Activated gamma-delta T cell treated with Interleukin-2 at 50 U/mL for 16 hours (primary cell): ENCODE results near the gene WBP2.

Experiments
- DNase-seq: peaks from one replicate; pipeline ENCODE4 v3.0.0-alpha.2; 2020

WBP2 gene

DNA sequence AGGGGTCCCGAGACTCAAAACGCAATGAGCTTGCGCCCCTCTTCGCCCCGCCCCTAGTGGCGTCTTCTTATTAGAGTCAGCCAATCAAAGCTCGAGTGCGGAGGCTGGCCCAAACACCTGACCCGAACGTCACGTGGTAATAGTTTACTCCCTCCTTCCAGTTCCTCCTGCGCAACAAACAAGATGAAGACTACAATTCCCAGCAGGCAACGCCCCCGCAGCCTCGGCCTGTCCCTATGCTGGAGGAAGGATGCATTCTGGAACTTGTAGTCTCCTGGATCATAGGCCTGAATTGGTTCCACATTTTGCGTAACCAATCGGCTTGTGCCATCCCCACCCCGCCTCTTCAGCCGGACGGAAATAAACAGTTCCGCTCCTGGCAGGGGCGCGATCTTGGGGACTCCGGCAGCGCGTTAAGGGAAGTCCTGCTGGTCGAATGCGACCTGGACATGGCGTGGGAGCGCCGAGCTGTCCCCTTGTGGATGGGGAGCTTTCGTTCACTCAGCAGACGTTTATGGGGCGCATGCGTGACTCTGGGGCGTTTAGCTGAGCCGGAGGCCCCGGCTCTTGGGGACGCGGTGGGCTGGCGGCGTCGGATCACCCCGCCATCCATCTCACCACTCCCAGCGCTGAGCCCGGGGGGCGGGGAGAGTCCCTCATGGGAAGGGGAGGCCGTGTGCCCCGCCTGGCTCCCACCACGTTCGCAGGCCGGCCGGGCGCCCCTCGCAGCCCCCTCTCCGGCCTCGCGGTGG, at the start of gene WBP2:
Gene WBP2 (minus strand): TSS at position 26 of the 752 bp plus-strand sequence. CDS start 38 bp downstream, outside the sequence.
- peak; percentile 96 for DNase-seq

GRCh38 chr17:75902406-75902805, 47.3 kb upstream of the WBP2 start:
- DNase-seq = no peak

- no peak for DNase-seq
Observed at GRCh38 chr17:75901727-75902126, 46.6 kb upstream of the WBP2 start.

DNA sequence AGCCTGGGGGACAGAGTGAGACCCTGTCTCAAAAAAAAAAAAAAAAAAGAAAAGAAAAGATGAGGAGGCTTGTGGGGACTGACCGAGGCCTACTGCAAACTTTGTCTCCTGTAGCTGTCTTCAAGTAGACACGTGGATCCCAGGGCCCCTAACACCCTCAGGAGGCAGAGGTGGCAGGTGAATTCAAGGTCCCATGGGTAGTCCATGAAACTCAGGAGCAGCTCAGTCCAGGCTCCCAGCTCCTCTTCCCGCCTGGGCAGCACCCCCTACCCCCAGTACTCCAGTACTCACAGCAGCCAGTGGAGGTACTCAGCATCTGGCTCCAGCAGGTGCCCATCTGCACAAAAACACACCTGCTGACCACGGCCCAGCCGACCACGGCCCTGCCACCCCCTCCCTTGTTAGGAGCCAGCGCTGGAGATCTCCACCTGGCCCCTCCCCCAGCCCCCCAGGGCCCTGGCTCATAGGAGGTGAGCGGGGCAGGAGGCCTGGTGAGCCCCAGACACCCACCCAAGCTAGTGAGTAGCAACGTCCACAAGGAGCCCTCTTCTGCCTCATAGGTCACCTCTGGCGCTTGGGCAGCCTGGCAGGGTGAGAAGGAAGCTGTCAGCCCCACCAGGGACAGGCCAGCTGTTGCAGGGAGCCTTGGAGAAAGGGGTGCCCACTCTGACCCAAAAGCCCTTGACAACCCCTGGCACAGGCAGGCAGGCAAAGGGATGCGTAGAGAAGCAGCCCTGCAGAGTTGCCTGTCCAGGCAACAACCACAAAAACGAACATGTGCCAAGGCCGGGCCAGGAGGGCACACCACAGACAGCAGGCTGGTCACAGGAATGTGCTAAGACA, 45.8 kb upstream of the WBP2 start:
- DNase-seq = no peak

- no peak for DNase-seq
Observed at GRCh38 chr17:75899767-75900468, 44.8 kb upstream of the WBP2 start.

DNA sequence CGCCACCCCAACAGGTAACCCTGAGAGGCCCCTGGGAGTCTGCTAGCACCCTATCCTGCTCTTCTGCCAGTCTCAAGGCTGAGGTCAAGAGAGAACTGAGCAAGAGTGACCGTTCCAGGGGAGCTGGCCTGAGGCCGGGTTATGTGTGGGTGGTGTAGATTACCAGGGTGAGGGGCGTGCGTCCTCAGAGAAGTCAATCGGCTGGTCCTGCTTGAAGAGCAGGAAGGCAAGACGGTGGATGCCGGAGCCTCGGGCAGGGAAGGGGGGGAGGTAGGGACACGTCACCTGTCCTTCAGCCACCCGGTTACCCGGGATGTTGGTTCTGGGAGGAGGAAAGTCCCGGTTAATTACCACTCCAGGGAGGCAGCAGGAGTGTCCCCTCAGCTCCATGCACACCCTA, 44.2 kb upstream of the WBP2 start:
- DNase-seq = no peak

DNA sequence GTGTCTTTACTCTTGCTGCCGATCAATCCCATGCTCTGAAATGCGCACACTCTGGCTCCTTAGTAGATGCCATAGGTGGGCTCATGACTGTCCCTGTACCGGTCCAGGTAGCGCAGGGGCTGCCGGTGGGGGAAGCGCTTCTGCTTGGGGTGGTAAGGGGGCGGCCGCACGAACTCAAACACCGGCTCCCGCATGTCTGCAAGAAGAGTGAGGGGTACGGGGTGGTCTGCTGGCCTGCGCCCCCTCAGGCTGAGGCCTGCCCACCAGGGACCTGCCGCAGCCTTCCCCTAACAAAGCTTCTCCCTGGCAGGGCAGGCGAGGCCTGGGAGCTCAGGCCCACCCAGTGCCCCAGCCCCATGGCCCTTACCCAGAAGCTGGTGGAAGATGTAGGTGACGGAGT, 43.7 kb upstream of the WBP2 start:
- DNase-seq = no peak

GRCh38 chr17:75898065-75898464, 42.9 kb upstream of the WBP2 start:
- DNase-seq = no peak

- DNase-seq = no peak
Observed at GRCh38 chr17:75897160-75898019, 42.3 kb upstream of the WBP2 start.

DNA sequence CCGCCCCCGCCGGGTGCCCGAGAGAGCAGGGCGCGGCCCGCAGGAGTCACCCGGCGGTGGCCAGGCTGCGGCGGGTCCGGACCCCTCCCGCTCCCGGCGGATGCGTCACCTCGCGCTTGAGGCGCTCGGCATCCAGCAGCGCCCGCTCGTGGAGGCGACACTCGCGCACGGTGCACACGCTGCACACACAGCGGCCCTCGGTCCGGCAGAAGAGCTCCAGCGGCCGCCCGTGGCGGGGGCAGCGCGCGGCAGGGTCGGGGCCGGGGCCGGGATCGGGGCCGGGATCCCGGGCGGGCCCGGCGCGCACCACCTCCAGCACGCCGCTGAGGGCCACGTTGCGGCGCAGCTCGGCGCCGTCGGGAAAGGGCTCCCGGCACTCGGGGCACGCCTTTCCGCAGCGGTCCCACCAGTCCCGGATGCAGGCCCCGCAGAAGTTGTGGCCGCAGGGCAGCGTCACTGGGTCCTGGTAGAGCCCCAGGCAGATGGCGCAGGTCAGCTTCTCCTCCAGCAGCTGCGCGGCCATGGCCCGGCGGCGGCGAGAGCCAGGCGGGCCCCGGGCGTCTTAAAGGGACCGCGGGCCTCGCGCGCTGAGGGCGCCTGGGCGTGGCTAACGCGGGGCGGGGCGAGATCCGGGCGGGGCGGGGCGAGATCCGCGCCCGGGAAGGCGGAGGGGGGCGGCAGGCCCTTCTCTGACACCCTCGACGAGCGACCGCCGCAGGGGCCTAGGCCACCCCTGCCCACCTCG, 41.5 kb upstream of the WBP2 start, which contains the start of gene TRIM65:
Gene TRIM65 (minus strand): TSS at position 537 of the 745 bp plus-strand sequence. CDS start 14 bp downstream, at position 523.
- DNase-seq = peak; percentile 65

DNA sequence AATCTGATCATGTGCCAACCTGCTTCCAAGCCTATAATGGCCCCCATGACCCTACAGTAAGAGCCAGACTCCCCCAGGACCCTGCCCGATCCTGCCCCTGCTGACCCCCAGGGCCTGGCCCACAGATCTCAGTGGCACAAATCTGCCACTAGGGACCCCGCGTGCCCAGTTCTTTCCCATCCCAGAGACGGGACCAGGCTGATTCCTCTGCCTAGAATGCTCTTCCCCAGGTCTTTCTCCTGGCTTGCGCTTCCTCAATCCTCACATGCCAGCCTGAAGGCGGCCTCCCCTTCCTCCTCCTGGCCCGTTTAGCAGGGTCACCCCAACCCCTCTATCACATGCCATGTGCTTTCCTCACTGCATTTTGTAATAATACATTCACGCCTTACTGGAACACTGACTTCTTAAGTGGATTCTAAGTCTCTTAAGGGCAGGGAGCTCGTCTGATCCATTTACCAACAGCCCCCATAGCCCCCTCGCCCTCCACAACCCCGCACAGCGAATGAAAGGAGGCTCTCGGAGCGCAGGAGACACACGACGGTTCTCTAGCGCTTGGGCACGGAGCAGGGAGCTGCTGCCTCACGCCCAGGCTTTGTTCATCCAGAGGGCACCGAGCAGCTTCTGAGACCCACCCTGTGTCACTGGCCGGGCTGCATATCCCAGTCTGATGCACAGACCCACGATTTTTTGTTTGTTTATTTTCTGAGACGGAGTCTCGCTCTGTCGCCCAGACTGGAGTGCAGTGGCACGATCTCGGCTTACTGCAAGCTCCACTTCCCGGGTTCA, 40.4 kb upstream of the WBP2 start:
- no peak for DNase-seq

- no peak for DNase-seq
Observed at GRCh38 chr17:75894049-75894733, 39.1 kb upstream of the WBP2 start.

DNA sequence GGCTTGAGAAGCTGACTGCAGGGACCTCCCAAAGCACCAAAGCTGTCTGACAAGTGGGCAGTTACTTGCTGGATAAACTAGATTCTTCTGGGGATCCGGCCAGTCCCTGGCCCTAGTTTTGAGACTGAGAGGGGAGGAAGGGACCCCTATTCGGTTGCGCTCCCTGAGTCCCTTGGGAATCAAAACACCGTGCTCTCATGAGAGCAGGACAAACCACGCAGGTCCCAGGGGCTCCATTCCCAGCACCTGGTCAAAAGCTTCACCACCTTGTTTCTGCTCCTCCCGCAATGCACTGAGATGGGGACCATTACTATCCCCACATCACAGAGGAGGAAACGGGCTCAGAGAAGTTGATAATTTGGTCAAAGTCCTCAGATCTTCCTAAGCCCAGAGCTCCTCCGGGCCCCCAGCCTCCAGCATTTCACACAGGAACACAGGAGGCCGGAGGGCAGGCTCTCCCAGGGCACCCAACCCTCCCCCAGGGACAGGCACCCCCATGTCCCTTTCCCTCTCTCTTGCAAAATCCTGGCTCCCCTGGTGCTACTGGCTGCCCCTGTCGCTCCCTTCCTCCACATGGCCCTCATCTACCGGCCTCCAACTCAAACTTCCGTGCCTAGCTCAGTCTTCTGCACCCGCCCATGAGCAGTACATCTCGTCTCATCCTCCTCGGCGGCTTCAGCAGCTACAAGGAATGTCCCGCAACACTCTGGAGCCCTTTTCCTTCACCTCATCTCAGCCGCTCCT, 38.3 kb upstream of the WBP2 start:
- no peak for DNase-seq

DNA sequence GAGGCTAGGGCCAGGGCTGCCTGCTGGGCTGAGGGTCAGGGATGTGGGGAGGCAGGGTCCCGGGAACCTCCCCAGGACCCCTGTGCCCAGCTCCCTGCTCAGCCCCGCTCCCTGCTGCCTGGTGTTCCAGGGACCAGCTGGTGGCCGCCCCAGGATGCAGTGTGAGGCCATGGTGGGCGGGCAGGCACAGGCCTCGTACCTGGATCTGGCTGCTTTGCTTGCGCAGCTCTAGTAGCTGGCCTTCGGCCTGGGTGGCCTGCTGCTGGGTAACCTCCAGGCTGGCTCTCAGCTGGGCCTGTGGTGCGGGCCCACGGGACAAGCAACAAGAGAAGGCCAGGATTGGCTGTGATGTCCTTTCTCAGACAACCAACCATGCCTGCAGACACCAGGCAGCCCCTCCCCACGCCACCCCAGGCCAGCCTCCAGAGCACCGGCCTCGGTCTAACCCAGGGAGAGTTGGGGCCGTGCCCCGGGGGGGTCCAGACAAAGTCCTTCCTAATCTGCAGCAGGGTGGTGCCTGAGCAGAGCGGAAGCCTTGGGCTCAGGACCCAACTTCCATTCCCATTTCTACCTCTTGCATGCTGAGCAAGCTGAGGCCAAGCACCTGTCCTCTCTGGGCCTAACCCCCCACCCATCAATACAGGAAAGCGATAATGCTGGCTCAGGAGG, 37.6 kb upstream of the WBP2 start:
- DNase-seq = no peak

- DNase-seq = no peak
Observed at GRCh38 chr17:75891605-75892555, 36.7 kb upstream of the WBP2 start.

- DNase-seq = no peak
Observed at GRCh38 chr17:75891022-75891604, 36.0 kb upstream of the WBP2 start.

- no peak for DNase-seq
Observed at GRCh38 chr17:75889454-75889853, 34.3 kb upstream of the WBP2 start.
